ENCODE measurements around the gene UGT8.

DNA sequence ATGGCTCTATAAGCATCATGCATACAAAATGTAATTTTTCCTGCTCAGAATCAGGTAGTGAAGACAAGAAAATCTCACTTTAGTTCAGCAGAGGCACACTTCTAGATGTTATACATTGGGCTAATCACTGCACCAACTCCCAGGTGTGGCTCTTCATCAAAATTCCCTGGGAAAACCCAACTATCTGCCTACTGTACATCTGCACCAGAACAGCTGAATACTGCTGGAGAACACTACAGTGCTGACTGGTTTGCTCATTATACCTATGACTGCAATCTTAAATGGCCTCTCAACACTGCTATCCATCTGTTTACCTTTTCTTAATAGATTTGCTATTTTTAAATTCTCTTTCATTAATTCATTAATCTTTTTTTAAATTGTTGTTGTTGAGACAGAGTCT, 92.0 kb downstream of the UGT8 start:
- TF ChIP-seq, protein P1, sequence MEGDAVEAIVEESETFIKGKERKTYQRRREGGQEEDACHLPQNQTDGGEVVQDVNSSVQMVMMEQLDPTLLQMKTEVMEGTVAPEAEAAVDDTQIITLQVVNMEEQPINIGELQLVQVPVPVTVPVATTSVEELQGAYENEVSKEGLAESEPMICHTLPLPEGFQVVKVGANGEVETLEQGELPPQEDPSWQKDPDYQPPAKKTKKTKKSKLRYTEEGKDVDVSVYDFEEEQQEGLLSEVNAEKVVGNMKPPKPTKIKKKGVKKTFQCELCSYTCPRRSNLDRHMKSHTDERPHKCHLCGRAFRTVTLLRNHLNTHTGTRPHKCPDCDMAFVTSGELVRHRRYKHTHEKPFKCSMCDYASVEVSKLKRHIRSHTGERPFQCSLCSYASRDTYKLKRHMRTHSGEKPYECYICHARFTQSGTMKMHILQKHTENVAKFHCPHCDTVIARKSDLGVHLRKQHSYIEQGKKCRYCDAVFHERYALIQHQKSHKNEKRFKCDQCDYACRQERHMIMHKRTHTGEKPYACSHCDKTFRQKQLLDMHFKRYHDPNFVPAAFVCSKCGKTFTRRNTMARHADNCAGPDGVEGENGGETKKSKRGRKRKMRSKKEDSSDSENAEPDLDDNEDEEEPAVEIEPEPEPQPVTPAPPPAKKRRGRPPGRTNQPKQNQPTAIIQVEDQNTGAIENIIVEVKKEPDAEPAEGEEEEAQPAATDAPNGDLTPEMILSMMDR (IDR thresholded peaks at IDR 0.05) = no peak
- no peak for TF ChIP-seq POLR2A (IDR thresholded peaks at IDR 0.05)

Measured in testis (tissue), 2 donors.